Measurements from ENCODE around the gene SYNDIG1. TPM values are rescaled to one million over a fixed set of nuclear protein-coding genes. Genes with fewer than 3 reads are reported as not detected.

SYNDIG1 gene
- total RNA-seq, 4 donors from 2014 or later, result not detected

DNA sequence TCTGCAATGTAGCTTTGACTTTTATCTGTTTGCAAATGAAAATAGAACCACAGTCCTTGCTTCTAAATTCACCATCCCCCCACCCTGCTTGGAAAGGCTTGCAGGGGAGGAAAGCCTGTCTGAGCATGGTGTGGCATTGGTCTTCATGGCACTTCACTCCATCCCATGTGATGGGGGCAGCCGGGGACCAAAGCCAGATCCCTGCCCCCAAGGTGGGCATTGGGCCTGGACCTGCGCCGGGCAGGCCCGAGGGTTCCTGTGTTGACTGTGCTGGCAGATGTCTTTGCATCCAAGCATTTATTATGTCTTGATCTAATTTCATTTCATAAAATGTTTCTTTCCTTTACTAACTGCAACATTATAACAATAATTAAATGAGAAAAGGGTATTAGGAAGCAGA is 120.0 kb downstream of the SYNDIG1 start:
- TF ChIP-seq POLR2A (IDR thresholded peaks at IDR 0.05), result no peak
- TF ChIP-seq, protein P1, sequence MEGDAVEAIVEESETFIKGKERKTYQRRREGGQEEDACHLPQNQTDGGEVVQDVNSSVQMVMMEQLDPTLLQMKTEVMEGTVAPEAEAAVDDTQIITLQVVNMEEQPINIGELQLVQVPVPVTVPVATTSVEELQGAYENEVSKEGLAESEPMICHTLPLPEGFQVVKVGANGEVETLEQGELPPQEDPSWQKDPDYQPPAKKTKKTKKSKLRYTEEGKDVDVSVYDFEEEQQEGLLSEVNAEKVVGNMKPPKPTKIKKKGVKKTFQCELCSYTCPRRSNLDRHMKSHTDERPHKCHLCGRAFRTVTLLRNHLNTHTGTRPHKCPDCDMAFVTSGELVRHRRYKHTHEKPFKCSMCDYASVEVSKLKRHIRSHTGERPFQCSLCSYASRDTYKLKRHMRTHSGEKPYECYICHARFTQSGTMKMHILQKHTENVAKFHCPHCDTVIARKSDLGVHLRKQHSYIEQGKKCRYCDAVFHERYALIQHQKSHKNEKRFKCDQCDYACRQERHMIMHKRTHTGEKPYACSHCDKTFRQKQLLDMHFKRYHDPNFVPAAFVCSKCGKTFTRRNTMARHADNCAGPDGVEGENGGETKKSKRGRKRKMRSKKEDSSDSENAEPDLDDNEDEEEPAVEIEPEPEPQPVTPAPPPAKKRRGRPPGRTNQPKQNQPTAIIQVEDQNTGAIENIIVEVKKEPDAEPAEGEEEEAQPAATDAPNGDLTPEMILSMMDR (IDR thresholded peaks at IDR 0.05), result no peak
- H3K27ac ChIP-seq, result no peak overlapping the region
- WGBS, 2 donors, result 85 to 88% methylated on average over 3 to 4 of the region's 4 CpGs
- H3K9me3 ChIP-seq, result no peaks in the 10 kb centered on the region
- no peaks in the 10 kb centered on the region for H3K4me1 ChIP-seq
- H3K4me3 ChIP-seq, result no peak overlapping the region
- H3K27me3 ChIP-seq, result no peaks in the 10 kb centered on the region
- intact Hi-C loops (cut with DNase I), result no loop called here
- DNase-seq, result no peak
- no peaks in the 10 kb centered on the region for H3K36me3 ChIP-seq

- Histone ChIP-seq H3K9me3 (no peaks in the 10 kb centered on the region), H3K27ac (no peak overlapping the region), H3K27me3 (no peaks in the 10 kb centered on the region), H3K36me3 (no peaks in the 10 kb centered on the region), H3K4me1 (no peaks in the 10 kb centered on the region), H3K4me3 (no peak overlapping the region)
- WGBS, 2 donors, result 82 to 85% methylated on average over 13 of the region's 13 CpGs
- TF ChIP-seq, protein P1 (IDR thresholded peaks at IDR 0.05), result no peak
- TF ChIP-seq POLR2A (IDR thresholded peaks at IDR 0.05), result no peak
- intact Hi-C loops (cut with DNase I), result no loop called here
- DNase-seq, result no peak
These were observed 120.4 kb downstream of the SYNDIG1 start for GRCh38 chr20:24589815-24590177.

DNA sequence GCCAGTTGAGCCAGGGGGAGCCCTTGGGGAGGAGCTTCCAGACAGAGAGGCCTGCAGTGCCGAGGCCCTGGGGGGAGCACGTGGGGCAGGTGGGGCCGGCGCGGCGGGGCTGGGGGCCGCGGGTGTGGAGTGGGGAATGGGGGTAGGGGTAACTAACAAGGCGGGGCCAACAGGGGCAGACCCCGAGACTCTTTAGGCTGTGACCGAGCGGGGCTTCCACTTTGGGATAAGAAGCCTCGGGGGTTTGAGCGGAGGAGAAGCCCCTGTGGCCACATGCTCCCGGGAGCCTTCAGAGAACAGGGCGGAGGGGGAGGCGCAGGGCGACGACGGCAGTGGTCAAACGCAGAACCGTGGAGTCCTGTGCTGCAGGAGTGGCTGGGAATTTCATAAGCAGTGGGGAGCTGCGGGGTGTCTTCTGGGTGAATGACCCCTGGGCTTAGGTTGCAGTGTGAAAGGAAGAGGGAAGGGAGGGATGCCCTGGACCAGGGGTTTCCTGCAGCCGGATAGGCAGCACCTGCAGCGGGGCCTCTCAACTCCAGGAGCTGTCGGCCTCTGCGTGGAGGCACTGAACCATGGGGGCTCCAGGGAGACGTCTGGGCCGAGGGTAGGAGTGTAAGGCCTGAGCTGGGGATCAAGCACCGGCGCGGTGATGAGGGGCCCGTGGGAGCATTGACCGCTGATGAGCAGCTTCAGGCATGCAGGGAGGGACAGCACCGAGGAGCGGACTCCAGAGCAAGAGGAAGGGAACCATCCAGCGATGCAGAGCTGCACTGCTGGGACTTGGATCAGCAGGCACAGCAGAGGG is 121.0 kb downstream of the SYNDIG1 start:
- Histone ChIP-seq H3K36me3 (no peaks in the 10 kb centered on the region), H3K27me3 (no peaks in the 10 kb centered on the region), H3K4me1 (no peaks in the 10 kb centered on the region), H3K4me3 (no peak overlapping the region), H3K9me3 (no peaks in the 10 kb centered on the region), H3K27ac (no peak overlapping the region)
- TF ChIP-seq POLR2A (IDR thresholded peaks at IDR 0.05), result no peak
- TF ChIP-seq, protein P1 (IDR thresholded peaks at IDR 0.05), result no peak
- intact Hi-C loops (cut with DNase I), result no loop called here
- DNase-seq, result no peak
- WGBS, 2 donors, result 88 to 91% methylated on average over 15 to 28 of the region's 37 CpGs

- intact Hi-C loops (cut with DNase I), result no loop called here
- 59 to 67% methylated on average over 4 to 5 of the region's 5 CpGs for WGBS, 2 donors
- H3K36me3 ChIP-seq, result no peaks in the 10 kb centered on the region
- no peaks in the 10 kb centered on the region for H3K4me1 ChIP-seq
- no peak overlapping the region for H3K4me3 ChIP-seq
- no peaks in the 10 kb centered on the region for H3K27me3 ChIP-seq
- peaks cover 0 to 12% (median 0%) of the 10 kb centered on the region in 3 donors for H3K9me3 ChIP-seq
- no peak for TF ChIP-seq POLR2A (IDR thresholded peaks at IDR 0.05)
- TF ChIP-seq, protein P1 (IDR thresholded peaks at IDR 0.05), result no peak
- H3K27ac ChIP-seq, result no peak overlapping the region
- no peak for DNase-seq
These were observed 127.6 kb downstream of the SYNDIG1 start for GRCh38 chr20:24597051-24597450.

DNA sequence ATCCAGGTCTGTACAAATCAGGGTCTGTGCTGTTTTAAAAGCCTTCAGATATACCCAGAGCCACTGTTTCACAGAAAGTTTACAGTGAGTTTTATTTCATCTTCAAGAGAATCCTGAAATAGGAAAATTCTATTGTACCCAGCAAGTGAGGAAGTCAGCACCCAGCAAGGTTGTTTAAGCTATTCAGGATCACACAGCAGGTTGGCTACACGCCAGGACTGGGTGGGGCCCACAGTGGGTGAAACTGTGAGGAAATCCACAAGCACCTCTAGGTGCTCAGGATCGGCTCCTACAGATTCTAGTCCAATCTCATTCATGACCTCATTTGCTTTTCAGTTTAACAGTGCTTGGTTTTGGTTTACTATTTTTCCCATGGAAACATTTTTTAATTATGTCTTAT is 128.9 kb downstream of the SYNDIG1 start:
- intact Hi-C loops (cut with DNase I), result no loop called here
- H3K9me3 ChIP-seq, result peaks cover 0 to 12% (median 0%) of the 10 kb centered on the region in 3 donors
- no peaks in the 10 kb centered on the region for H3K36me3 ChIP-seq
- H3K27me3 ChIP-seq, result no peaks in the 10 kb centered on the region
- DNase-seq, result no peak
- H3K4me1 ChIP-seq, result no peaks in the 10 kb centered on the region
- no peak for TF ChIP-seq POLR2A (IDR thresholded peaks at IDR 0.05)
- TF ChIP-seq, protein P1 (IDR thresholded peaks at IDR 0.05), result no peak
- H3K27ac ChIP-seq, result no peak overlapping the region
- no peak overlapping the region for H3K4me3 ChIP-seq
- 49 to 72% methylated on average over 2 of the region's 2 CpGs for WGBS, 2 donors
